Inferior parietal cortex (tissue), 1 donor: ENCODE data around the gene OR4A16.

Experiments used
- DNase-seq: peaks from one replicate; pipeline ENCODE4 v3.0.0-alpha.2; 2016; ENCODE audit errors: extremely low spot score

OR4A16 gene, protein sequence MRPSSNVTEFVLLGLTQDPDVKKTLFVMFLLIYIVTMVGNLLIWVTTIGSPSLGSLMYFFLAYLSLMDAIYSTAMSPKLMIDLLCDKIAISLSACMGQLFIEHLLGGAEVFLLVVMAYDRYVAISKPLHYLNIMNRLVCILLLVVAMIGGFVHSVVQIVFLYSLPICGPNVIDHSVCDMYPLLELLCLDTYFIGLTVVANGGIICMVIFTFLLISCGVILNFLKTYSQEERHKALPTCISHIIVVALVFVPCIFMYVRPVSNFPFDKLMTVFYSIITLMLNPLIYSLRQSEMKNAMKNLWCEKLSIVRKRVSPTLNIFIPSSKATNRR

DNA sequence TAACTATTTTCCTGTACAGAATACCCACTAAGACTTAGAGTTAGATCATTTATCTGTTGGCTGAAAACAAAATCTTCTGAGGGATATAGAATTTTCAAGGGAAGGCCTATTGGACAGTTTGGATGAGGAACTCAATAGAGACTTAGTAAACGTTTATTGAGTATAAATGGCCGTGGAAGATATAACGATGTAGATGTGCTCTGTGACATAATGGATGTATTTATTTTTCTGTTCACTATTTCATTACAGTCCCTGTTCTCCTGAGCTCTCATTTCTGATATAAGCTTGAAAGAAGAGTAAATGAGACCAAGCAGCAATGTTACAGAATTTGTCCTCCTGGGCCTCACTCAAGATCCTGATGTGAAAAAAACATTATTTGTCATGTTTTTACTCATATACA, at the start of gene OR4A16:
TSS of gene OR4A16 (plus strand) at position 301 of the 400 bp plus-strand sequence. CDS start at position 301, 0 bp downstream.
- DNase-seq, result no peak

DNA sequence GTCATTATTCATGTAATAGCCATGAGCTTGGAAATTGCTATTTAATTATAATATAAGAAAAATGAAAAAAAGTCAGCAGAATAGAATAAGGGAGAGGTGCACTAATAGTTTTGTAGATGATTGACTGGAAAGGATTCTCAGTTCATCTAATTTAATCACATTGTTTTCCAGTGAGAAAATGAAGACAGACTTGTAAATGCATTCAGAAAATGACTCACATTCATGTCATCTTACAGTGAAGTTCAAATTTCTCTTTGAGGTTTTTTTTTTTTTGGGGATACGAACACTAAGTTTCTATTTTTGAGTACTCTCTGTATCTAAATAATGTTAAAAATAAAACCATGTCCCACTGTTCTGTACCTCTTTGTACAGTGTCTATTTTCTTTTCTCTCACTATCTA, 18.5 kb upstream of the OR4A16 start:
- no peak for DNase-seq

DNA sequence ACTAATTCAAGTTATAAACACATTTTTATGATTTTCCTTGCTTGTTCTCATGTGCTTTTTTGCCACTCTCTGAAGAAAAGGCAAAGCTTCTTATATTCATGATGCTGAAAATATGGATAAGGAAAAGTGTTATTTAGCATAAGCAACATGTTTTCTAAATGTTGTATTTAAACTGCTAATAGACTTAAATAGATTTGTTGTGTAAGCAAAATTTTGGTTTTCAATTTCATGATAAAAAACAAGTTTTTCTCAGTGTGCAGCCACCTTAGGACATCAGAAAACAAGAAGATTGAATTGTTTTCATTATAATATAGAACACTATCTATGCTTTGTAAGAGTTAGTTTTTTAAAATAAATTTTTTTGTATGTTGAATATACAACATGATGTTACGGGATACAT, 2.3 kb downstream of the OR4A16 start:
- DNase-seq, result no peak

DNA sequence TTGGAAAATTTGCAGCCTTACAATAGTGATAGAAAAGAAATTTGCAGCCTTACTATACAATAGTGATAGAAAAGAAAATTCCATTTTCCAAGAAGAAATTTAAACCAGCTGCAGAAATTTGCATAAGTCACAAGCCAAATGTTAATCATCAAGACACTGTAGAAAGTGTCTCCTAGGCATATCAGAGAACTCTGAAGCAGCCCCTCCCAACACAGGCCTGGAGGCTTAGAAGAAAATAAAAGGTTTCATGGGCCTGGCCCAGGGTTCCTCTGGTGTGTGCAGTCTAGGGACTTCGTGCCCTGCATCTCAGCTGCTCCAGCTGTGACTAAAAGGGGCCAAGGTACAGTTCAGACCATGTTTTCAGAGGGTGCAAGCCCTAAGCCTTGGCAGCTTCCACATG, 6.0 kb downstream of the OR4A16 start:
- no peak for DNase-seq

DNA sequence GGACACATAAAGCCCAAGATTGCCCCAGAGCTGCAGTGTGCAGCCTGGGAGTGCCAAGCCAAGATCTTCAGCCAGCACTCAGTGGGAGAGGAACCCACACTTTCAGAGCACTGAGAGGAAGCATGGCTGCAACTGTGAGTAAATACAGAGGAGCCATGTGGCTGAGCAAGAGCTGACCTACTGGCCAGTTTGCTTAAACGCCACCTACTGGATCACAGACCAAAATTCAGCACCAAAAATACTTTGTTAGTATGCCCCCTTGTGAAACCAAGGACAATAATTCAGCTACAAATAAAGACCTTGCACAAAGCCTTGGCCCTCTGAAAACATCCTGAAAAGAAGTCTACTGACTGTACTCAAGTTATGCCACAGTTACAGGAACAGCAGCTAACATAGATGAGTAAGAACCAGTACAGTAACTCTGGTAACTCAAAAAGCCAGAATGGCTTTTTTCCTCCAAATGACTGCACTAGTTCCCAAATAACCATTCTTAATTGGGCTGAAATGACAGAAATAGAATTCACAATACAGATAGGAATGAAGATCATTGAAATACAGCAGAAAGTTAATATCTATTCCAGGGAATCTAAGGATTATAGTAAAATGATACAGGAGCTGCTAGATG, 14.7 kb downstream of the OR4A16 start:
- no peak for DNase-seq

DNA sequence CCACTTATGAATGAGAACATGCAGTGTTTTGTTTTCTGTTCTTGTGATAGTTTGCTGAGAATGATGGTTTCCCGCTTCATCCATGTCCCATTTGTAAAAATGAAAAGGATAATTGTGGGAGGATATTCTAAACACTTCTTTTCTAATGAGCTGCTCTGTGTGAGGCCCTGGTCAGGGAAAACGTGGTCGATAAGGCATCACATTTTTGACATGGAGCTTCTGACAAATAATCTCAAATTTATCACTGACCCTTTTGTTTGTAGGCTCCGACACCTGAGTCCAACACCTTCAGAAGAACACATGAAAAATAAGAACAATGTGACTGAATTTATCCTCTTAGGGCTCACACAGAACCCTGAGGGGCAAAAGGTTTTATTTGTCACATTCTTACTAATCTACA, 24.7 kb downstream of the OR4A16 start, which contains the start of gene OR4A15:
TSS of gene OR4A15 (plus strand) at position 301 of the 400 bp plus-strand sequence. CDS start at position 301, 0 bp downstream.
- DNase-seq, result no peak
